RWPE1 (cell line): ENCODE results near the gene MYCBP2.

ENCODE experiments used
- CTCF ChIA-PET: fragments of 350-600 bp; sonication (Branson Sonifier 250); formaldehyde crosslinking; extraction: SDS; loops from one replicate; lab custom pipeline; 2021; lab: Yijun Ruan, JAX
- POLR2A ChIA-PET: fragments of 400-600 bp; formaldehyde crosslinking; extraction: SDS; loops from one replicate; lab custom pipeline; 2020; ENCODE audit warnings: antibody characterized with exemption; ENCODE audit not compliant: low non-redundant PET; lab: Yijun Ruan, JAX
- DNase-seq: peaks from one replicate; pipeline ENCODE4 v3.0.0; 2012; ENCODE audit warnings: low spot score
- H3K27ac ChIP-seq: fragments of 450-650 bp; 2 replicates; pipeline ENCODE4 v1.5.1; 2017
- TF ChIP-seq, protein P1 (sequence below): fragments of 450-650 bp; conservative IDR thresholded peaks from 2 replicates; pipeline ENCODE4 v1.5.1; 2017; ENCODE audit warnings: low read depth, mild to moderate bottlenecking

The MYCBP2 gene

DNA sequence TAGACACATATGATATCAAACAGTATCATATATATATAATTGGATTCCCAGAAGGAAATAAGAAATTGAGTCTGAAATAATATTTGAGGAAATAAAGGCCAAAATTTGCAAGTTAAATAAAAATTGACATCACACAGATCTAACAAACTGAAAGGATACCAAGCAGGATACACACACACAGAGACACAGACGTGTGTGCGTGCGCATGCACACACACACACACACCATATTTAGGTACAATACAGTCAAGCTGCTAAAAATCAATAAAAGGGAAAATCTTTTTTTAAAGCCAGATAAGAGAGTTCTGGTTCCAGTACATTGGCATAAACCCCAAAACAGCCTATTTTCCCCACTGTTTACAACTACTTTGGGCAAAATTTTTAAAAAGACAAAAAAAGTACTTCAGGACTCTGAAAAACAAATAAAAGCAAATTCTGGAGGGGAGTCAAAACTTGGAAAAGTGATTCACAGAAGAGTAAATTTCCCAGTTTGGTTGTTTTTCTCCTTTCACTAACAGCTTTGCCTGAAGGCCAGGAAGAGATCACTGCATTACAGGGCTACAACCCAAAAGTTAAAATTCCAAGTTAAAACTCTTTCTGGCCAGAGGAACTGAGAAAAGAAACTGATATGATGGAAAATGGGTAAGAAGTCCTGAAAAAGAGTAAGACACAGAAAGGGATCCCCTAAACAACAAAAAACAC lies 16.2 kb downstream of the MYCBP2 start:
- no peak overlapping the region for H3K27ac ChIP-seq
- ChIA-PET CTCF (no interaction called here), POLR2A (no interaction called here)
- no peak for DNase-seq
- TF ChIP-seq, protein P1, sequence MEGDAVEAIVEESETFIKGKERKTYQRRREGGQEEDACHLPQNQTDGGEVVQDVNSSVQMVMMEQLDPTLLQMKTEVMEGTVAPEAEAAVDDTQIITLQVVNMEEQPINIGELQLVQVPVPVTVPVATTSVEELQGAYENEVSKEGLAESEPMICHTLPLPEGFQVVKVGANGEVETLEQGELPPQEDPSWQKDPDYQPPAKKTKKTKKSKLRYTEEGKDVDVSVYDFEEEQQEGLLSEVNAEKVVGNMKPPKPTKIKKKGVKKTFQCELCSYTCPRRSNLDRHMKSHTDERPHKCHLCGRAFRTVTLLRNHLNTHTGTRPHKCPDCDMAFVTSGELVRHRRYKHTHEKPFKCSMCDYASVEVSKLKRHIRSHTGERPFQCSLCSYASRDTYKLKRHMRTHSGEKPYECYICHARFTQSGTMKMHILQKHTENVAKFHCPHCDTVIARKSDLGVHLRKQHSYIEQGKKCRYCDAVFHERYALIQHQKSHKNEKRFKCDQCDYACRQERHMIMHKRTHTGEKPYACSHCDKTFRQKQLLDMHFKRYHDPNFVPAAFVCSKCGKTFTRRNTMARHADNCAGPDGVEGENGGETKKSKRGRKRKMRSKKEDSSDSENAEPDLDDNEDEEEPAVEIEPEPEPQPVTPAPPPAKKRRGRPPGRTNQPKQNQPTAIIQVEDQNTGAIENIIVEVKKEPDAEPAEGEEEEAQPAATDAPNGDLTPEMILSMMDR, result no peak

DNA sequence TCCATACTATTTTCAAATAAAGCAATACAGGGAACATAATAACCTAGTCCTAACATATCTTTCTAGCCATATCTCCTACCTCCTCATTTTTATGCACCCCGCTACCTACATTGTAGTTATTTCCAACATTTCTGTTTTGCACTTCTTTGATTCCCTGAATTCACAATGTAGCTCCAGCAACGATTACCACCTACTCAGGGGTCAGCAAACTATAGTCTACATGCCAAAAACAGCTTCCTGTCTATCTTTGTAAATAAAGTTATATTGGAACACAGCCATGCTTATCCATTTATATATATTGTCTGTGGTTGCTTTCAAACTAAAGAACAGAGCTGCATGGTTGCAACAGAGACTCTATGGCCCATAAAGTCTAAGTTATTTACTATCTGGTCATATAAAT lies 16.7 kb downstream of the MYCBP2 start:
- DNase-seq, result no peak
- CTCF ChIA-PET, result no interaction called here
- POLR2A ChIA-PET, result no interaction called here
- TF ChIP-seq, protein P1, result no peak
- H3K27ac ChIP-seq, result no peak overlapping the region

DNA sequence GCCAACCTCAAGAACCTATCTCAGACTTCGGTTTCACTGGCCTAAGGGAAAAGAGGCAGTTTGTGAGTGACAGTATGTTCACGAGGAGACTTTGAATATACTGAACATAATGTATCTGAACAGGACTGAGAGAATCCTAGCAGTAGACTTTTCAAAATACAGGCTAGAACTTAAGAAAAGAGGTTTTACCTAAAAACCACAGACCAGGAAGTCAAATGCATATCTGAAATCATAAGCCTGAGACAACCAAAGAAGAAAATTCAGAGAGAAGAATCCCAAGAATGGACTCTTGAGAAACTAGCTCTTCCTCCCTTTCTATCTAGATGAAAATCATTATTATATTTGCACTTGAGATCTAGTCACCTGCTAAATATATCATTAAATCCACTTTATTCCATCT lies 17.6 kb downstream of the MYCBP2 start:
- DNase-seq, result no peak
- CTCF ChIA-PET, result no interaction called here
- TF ChIP-seq, protein P1, result no peak
- H3K27ac ChIP-seq, result no peak overlapping the region
- POLR2A ChIA-PET, result no interaction called here

DNA sequence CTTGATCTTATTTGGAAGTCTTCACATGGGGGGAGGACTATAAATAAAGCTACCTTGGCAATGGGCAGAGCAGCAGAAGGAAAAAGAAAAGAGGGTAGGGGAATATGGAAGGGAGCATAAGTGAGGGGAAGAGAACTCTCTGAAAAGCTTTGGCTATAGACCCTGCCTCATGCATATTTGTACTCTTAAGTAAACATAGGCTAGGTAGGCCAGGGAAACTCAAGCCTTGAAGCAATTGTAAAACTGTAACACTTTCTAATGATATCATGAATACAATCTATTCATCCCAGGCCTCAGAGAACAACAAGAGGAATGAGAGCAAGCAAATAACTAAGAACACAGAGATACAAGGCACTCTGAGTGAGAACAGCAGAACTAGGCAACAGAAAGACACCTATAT lies 20.4 kb downstream of the MYCBP2 start:
- ChIA-PET CTCF (no interaction called here), POLR2A (no interaction called here)
- no peak overlapping the region for H3K27ac ChIP-seq
- TF ChIP-seq, protein P1, result no peak
- DNase-seq, result no peak

DNA sequence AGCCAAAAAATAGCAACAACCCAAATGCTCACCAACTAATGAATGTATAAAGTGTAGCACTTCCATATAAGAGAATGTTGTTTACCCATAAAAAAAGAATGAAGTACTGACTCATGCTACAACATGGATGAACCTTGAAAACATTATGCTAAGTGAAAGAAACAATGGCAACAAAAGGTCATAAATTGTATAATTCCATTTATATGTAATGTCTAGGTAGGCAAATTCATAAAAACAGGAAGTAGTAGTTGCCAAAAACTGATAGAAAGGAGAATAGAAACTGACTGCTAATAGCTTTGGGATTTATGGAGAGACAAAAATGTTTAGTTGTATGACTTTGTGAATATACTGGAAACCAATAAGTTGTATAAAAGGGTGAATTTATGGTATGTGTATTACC lies 21.6 kb downstream of the MYCBP2 start:
- H3K27ac ChIP-seq, result no peak overlapping the region
- DNase-seq, result no peak
- TF ChIP-seq, protein P1, result no peak
- POLR2A ChIA-PET, result no interaction called here
- CTCF ChIA-PET, result no interaction called here

DNA sequence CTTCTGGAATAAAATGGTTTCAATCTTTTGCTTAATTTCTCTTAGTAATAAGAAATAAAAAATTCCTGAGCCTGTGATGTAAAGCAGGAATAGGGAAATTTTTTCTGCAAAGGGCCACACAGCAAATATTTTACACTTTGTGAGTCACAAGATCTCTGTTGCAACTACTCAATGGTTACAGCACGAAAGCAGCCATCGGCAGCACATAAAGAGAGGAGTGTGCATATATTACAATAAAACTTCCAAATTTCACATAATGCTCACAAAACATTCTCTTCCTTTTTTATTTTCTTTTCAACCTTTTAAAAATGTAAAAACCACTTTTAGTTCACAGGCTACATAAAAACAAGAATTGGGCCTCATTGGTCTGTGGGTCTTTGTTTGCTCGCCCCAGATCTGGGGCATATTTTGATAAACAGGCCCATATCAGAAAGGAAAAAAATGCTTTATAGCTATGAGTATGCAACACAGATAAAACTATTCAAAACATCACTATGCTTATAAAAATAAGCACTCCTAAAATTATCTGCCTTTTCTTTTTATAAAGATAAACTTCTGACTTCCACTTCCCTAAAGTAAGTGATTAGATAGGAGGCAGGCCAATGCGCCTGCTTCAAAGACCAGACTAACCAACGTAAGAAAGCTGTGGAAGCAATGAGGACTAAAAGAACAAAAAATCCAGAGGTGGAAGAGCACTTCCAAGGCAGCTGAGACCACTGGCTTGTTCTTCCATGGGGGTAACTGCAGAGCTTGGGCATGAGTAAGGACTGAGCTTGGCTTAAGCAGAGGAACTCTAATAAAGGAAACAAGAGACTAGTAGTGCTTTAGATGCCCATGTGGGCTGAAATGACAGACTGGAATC lies 26.5 kb downstream of the MYCBP2 start:
- DNase-seq, result peak; percentile 20
- ChIA-PET CTCF (interaction anchor here (0.5 to 0.7 kb wide), 3 partner anchors 36 to 237 kb away, joined by 4 to 7 read pairs (median 4); no protein-coding TSS in a partner anchor), POLR2A (no interaction called here)
- H3K27ac ChIP-seq, result no peak overlapping the region
- TF ChIP-seq, protein P1, result no peak
